WTC11 (cell line): ENCODE measurements around the gene CDRT4. TPM values are rescaled to one million over a fixed set of nuclear protein-coding genes. Genes with fewer than 3 reads are reported as not detected.

Experiments
- ATAC-seq: fragments of 200-7000 bp; cut with Tn5 transposase; 2 replicates; pipeline ENCODE4 v1.10.0; 2021; ENCODE audit warnings: mild to moderate bottlenecking, moderate library complexity
- CTCF ChIA-PET: fragments of 300-600 bp; sonication (Branson Sonifier 250); formaldehyde crosslinking; loops from one replicate; lab custom pipeline; 2021; ENCODE audit warnings: antibody characterized with exemption; lab: Charles Lee
- POLR2A ChIA-PET: fragments of 350-600 bp; sonication (Branson Sonifier 250); formaldehyde crosslinking; loops from one replicate; lab custom pipeline; 2021; ENCODE audit warnings: antibody characterized with exemption; lab: Charles Lee
- DNase-seq: peaks from one replicate; pipeline ENCODE4 v3.0.0; 2021; ENCODE audit warnings: low spot score
- H3K27ac Mint-ChIP-seq: 2 replicates; pipeline ENCODE4 v1.8.0; 2021; ENCODE audit warnings: mixed read lengths
- H3K27me3 Mint-ChIP-seq: 2 replicates; pipeline ENCODE4 v1.8.0; 2021; ENCODE audit warnings: low read depth, mild to moderate bottlenecking, moderate library complexity, mixed read lengths
- H3K36me3 Mint-ChIP-seq: 2 replicates; pipeline ENCODE4 v1.8.0; 2021; ENCODE audit warnings: mixed read lengths
- H3K4me1 Mint-ChIP-seq: 2 replicates; pipeline ENCODE4 v1.8.0; 2022; ENCODE audit warnings: mixed read lengths
- H3K4me3 Mint-ChIP-seq: 2 replicates; pipeline ENCODE4 v1.8.0; 2021; ENCODE audit warnings: mild to moderate bottlenecking, moderate library complexity, mixed read lengths
- H3K9me3 Mint-ChIP-seq: 2 replicates; pipeline ENCODE4 v1.8.0; 2021; ENCODE audit warnings: mixed read lengths
- CBFB ChIP-seq: sonication (generic); formaldehyde crosslinking; IDR thresholded peaks from 2 replicates; pipeline ENCODE4 v1.8.1; 2022; ENCODE audit warnings: mild to moderate bottlenecking, low read depth, missing genetic modification reagents
- ELF4 ChIP-seq: sonication (generic); formaldehyde crosslinking; IDR thresholded peaks from 2 replicates; pipeline ENCODE4 v1.8.1; 2022; ENCODE audit warnings: low read depth, mild to moderate bottlenecking, moderate library complexity, missing genetic modification reagents
- GABPB1 ChIP-seq: sonication (generic); formaldehyde crosslinking; IDR thresholded peaks from 2 replicates; pipeline ENCODE4 v1.8.1; 2023; ENCODE audit warnings: mild to moderate bottlenecking, missing genetic modification reagents
- GRHL2 ChIP-seq: fragments of 250-450 bp; sonication (Bioruptor Pico); IDR thresholded peaks from 2 replicates; pipeline ENCODE4 v1.8.0; 2022; ENCODE audit warnings: mild to moderate bottlenecking, moderate library complexity; ENCODE audit not compliant: insufficient replicate concordance, severe bottlenecking
- GTF2I ChIP-seq: fragments of 250-450 bp; sonication (Bioruptor Pico); conservative IDR thresholded peaks from 2 replicates; pipeline ENCODE4 v1.4.0; 2021; ENCODE audit warnings: mild to moderate bottlenecking
- JUN ChIP-seq: sonication (generic); formaldehyde crosslinking; IDR thresholded peaks from 2 replicates; pipeline ENCODE4 v1.8.0; 2023; ENCODE audit warnings: mild to moderate bottlenecking, missing genetic modification reagents
- KAT7 ChIP-seq: sonication (generic); formaldehyde crosslinking; IDR thresholded peaks from 2 replicates; pipeline ENCODE4 v1.8.1; 2023; ENCODE audit warnings: missing genetic modification reagents, mild to moderate bottlenecking, borderline replicate concordance
- NFATC4 ChIP-seq: fragments of 250-450 bp; sonication (Bioruptor Pico); IDR thresholded peaks from 2 replicates; pipeline ENCODE4 v1.9.0; 2021; ENCODE audit warnings: mild to moderate bottlenecking
- NFE2L1 ChIP-seq: sonication (generic); formaldehyde crosslinking; IDR thresholded peaks from 2 replicates; pipeline ENCODE4 v1.8.1; 2023; ENCODE audit warnings: missing genetic modification reagents
- NFYB ChIP-seq: sonication (generic); formaldehyde crosslinking; conservative IDR thresholded peaks from 2 replicates; pipeline ENCODE4 v1.8.0; 2022; ENCODE audit warnings: low read depth, missing genetic modification reagents
- NR1H2 ChIP-seq: sonication (generic); formaldehyde crosslinking; IDR thresholded peaks from 2 replicates; pipeline ENCODE4 v1.9.0; 2021; ENCODE audit warnings: mild to moderate bottlenecking, moderate library complexity, missing genetic modification reagents
- NR2C2 ChIP-seq: sonication (generic); formaldehyde crosslinking; IDR thresholded peaks from 2 replicates; pipeline ENCODE4 v1.8.0; 2022; ENCODE audit warnings: mild to moderate bottlenecking, missing genetic modification reagents
- NR3C1 ChIP-seq: sonication (generic); formaldehyde crosslinking; conservative IDR thresholded peaks from 2 replicates; pipeline ENCODE4 v1.8.1; 2023; ENCODE audit warnings: low read depth, mild to moderate bottlenecking, missing genetic modification reagents
- RORB ChIP-seq: fragments of 250-450 bp; sonication (Bioruptor Pico); IDR thresholded peaks from 2 replicates; pipeline ENCODE4 v1.9.0; 2021; ENCODE audit warnings: mild to moderate bottlenecking
- SMAD3 ChIP-seq: sonication (generic); formaldehyde crosslinking; IDR thresholded peaks from 2 replicates; pipeline ENCODE4 v1.8.0; 2022; ENCODE audit warnings: missing genetic modification reagents, mild to moderate bottlenecking, borderline replicate concordance
- TP53 ChIP-seq: sonication (generic); formaldehyde crosslinking; IDR thresholded peaks from 2 replicates; pipeline ENCODE4 v1.8.1; 2023; ENCODE audit warnings: mild to moderate bottlenecking, missing genetic modification reagents
- ZNF138 ChIP-seq: sonication (generic); formaldehyde crosslinking; conservative IDR thresholded peaks from 2 replicates; pipeline ENCODE4 v1.8.1; 2022; ENCODE audit warnings: mild to moderate bottlenecking, moderate library complexity, missing genetic modification reagents
- ZNF232 ChIP-seq: sonication (generic); formaldehyde crosslinking; IDR thresholded peaks from 2 replicates; pipeline ENCODE4 v1.8.0; 2022; ENCODE audit warnings: mild to moderate bottlenecking, missing genetic modification reagents
- ZNF396 ChIP-seq: fragments of 250-450 bp; sonication (Bioruptor Pico); IDR thresholded peaks from 2 replicates; pipeline ENCODE4 v1.8.0; 2021; ENCODE audit warnings: mild to moderate bottlenecking, moderate library complexity, borderline replicate concordance
- ZNF423 ChIP-seq: fragments of 250-450 bp; sonication (Bioruptor Pico); IDR thresholded peaks from 2 replicates; pipeline ENCODE4 v2.1.2; 2022; ENCODE audit warnings: mild to moderate bottlenecking, moderate library complexity
- ZNF671 ChIP-seq: fragments of 250-450 bp; sonication (Bioruptor Pico); IDR thresholded peaks from 2 replicates; pipeline ENCODE4 v1.8.0; 2021; ENCODE audit warnings: mild to moderate bottlenecking
- total RNA-seq: library from RNA; stranded (reverse); gene quantifications from 3 replicates; pipeline ENCODE4 v1.2.3, GENCODE V29; 2021
- TF ChIP-seq, protein P1 (sequence below): sonication (generic); formaldehyde crosslinking; IDR thresholded peaks from 2 replicates; pipeline ENCODE4 v1.8.1; 2023; ENCODE audit warnings: mild to moderate bottlenecking, missing genetic modification reagents
- TF ChIP-seq, protein P2 (sequence below): fragments of 250-450 bp; sonication (Bioruptor Pico); IDR thresholded peaks from 2 replicates; pipeline ENCODE4 v2.1.2; 2022; ENCODE audit warnings: mild to moderate bottlenecking, moderate library complexity
- TF ChIP-seq, protein P3 (sequence below): sonication (generic); formaldehyde crosslinking; IDR thresholded peaks from 2 replicates; pipeline ENCODE4 v1.8.1; 2023; ENCODE audit warnings: mild to moderate bottlenecking, moderate library complexity, missing genetic modification reagents
- TF ChIP-seq, protein P4 (sequence below): sonication (generic); formaldehyde crosslinking; IDR thresholded peaks from 2 replicates; pipeline ENCODE4 v1.8.1; 2022; ENCODE audit warnings: missing genetic modification reagents, borderline replicate concordance
- TF ChIP-seq, protein P5 (sequence below): fragments of 250-450 bp; sonication (Bioruptor Pico); IDR thresholded peaks from 2 replicates; pipeline ENCODE4 v1.9.0; 2021; ENCODE audit warnings: mild to moderate bottlenecking, borderline replicate concordance

The CDRT4 gene
- total RNA-seq, 1 experiment from 2014 or later: 4.9 TPM

DNA sequence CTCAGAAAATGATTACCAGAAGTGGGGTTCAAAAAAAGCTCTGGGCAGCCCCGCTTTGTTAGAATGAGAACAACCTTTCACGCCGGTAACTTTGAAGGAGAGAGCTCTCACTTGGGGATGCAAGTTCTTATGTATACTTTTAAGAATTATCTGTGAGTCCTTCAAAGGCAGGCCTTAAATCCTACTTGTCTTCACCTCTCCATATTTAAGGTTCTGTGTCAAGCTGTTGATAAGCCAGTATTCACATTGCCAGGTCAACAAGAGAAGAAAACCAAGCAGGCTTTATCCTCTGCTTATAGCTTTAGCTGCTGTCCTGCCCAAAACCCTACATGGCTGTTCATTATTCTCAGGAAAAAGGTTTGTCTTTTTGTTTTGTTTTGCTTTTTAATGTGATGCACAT is 42.9 kb downstream of the CDRT4 start:
- Mint-ChIP-seq H3K27ac (no peak overlapping the region), H3K27me3 (peaks cover 3% of the 10 kb centered on the region), H3K9me3 (peaks cover 15% of the 10 kb centered on the region; the same call in 1 of the 2 replicates), H3K4me1 (0 out of 2 replicates have a peak, but pooled peaks cover 3% of the 10 kb centered on the region), H3K4me3 (no peak overlapping the region), H3K36me3 (peaks cover 5% of the 10 kb centered on the region; the same call in 1 of the 2 replicates)
- ATAC-seq (no peak), DNase-seq (no peak)
- no peak for TF ChIP-seq ZNF671 (CRISPR knock-in tag)
- TF ChIP-seq RORB: no peak
- TF ChIP-seq ZNF232 (CRISPR knock-in tag): no peak
- TF ChIP-seq, protein P1, sequence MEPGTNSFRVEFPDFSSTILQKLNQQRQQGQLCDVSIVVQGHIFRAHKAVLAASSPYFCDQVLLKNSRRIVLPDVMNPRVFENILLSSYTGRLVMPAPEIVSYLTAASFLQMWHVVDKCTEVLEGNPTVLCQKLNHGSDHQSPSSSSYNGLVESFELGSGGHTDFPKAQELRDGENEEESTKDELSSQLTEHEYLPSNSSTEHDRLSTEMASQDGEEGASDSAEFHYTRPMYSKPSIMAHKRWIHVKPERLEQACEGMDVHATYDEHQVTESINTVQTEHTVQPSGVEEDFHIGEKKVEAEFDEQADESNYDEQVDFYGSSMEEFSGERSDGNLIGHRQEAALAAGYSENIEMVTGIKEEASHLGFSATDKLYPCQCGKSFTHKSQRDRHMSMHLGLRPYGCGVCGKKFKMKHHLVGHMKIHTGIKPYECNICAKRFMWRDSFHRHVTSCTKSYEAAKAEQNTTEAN (CRISPR knock-in tag): no peak
- TF ChIP-seq ZNF396 (CRISPR knock-in tag): no peak
- TF ChIP-seq GTF2I (CRISPR knock-in tag): no peak
- TF ChIP-seq ZNF138 (CRISPR knock-in tag): no peak
- no peak for TF ChIP-seq NR2C2 (CRISPR knock-in tag)
- TF ChIP-seq NFE2L1 (CRISPR knock-in tag): no peak
- TF ChIP-seq, protein P2, sequence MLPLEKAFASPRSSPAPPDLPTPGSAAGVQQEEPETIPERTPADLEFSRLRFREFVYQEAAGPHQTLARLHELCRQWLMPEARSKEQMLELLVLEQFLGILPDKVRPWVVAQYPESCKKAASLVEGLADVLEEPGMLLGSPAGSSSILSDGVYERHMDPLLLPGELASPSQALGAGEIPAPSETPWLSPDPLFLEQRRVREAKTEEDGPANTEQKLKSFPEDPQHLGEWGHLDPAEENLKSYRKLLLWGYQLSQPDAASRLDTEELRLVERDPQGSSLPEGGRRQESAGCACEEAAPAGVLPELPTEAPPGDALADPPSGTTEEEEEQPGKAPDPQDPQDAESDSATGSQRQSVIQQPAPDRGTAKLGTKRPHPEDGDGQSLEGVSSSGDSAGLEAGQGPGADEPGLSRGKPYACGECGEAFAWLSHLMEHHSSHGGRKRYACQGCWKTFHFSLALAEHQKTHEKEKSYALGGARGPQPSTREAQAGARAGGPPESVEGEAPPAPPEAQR: no peak
- no peak for TF ChIP-seq TP53 (CRISPR knock-in tag)
- TF ChIP-seq NFATC4 (CRISPR knock-in tag): no peak
- no peak for TF ChIP-seq KAT7
- no peak for TF ChIP-seq ELF4 (CRISPR knock-in tag)
- no peak for TF ChIP-seq NR3C1 (CRISPR knock-in tag)
- TF ChIP-seq GABPB1 (CRISPR knock-in tag): no peak
- no peak for TF ChIP-seq NR1H2 (CRISPR knock-in tag)
- TF ChIP-seq, protein P3, sequence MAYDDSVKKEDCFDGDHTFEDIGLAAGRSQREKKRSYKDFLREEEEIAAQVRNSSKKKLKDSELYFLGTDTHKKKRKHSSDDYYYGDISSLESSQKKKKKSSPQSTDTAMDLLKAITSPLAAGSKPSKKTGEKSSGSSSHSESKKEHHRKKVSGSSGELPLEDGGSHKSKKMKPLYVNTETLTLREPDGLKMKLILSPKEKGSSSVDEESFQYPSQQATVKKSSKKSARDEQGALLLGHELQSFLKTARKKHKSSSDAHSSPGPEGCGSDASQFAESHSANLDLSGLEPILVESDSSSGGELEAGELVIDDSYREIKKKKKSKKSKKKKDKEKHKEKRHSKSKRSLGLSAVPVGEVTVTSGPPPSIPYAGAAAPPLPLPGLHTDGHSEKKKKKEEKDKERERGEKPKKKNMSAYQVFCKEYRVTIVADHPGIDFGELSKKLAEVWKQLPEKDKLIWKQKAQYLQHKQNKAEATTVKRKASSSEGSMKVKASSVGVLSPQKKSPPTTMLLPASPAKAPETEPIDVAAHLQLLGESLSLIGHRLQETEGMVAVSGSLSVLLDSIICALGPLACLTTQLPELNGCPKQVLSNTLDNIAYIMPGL: no peak
- TF ChIP-seq GRHL2: no peak
- TF ChIP-seq, protein P4, sequence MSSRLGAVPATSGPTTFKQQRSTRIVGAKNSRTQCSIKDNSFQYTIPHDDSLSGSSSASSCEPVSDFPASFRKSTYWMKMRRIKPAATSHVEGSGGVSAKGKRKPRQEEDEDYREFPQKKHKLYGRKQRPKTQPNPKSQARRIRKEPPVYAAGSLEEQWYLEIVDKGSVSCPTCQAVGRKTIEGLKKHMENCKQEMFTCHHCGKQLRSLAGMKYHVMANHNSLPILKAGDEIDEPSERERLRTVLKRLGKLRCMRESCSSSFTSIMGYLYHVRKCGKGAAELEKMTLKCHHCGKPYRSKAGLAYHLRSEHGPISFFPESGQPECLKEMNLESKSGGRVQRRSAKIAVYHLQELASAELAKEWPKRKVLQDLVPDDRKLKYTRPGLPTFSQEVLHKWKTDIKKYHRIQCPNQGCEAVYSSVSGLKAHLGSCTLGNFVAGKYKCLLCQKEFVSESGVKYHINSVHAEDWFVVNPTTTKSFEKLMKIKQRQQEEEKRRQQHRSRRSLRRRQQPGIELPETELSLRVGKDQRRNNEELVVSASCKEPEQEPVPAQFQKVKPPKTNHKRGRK (CRISPR knock-in tag): no peak
- POLR2A ChIA-PET: no interaction called here
- CTCF ChIA-PET: interaction anchor here (1.1 kb wide), 1 partner anchor 12 kb away, joined by 3 read pairs; no protein-coding TSS in a partner anchor

DNA sequence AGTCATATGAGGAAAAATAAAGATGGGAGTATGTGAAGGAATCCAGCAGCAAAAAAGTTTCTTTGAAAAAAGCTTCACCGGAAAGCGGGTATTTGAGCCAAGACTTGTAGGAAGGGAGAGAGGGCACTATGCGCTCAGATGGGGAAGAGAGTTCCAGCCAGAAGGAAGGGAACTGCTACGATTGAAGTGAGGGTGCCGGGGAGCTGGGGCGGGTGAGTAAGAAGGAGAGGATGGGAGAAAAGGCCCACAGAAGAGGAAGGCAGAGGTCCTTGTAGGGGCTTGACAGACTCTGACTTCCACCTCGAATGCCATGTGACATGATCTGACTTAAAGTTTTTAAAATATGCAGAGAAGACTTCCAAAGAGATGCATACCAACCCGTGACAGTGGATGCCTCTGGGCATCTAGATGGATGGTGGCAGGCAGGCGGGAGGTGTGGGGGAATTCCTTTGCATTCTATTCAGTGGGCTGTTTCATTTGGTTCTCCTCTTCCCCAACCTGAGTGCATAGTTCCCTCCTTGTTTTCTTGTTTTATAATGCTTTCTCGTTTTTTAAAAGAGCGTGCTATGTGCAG is 44.9 kb downstream of the CDRT4 start:
- CTCF ChIA-PET: interaction anchor here (1.1 to 1.5 kb wide), 2 partner anchors 81 to 174 kb away, joined by 3 to 4 read pairs; no protein-coding TSS in a partner anchor
- TF ChIP-seq CBFB (CRISPR knock-in tag): no peak
- no peak for TF ChIP-seq ZNF138 (CRISPR knock-in tag)
- no peak for TF ChIP-seq SMAD3 (CRISPR knock-in tag)
- TF ChIP-seq, protein P5, sequence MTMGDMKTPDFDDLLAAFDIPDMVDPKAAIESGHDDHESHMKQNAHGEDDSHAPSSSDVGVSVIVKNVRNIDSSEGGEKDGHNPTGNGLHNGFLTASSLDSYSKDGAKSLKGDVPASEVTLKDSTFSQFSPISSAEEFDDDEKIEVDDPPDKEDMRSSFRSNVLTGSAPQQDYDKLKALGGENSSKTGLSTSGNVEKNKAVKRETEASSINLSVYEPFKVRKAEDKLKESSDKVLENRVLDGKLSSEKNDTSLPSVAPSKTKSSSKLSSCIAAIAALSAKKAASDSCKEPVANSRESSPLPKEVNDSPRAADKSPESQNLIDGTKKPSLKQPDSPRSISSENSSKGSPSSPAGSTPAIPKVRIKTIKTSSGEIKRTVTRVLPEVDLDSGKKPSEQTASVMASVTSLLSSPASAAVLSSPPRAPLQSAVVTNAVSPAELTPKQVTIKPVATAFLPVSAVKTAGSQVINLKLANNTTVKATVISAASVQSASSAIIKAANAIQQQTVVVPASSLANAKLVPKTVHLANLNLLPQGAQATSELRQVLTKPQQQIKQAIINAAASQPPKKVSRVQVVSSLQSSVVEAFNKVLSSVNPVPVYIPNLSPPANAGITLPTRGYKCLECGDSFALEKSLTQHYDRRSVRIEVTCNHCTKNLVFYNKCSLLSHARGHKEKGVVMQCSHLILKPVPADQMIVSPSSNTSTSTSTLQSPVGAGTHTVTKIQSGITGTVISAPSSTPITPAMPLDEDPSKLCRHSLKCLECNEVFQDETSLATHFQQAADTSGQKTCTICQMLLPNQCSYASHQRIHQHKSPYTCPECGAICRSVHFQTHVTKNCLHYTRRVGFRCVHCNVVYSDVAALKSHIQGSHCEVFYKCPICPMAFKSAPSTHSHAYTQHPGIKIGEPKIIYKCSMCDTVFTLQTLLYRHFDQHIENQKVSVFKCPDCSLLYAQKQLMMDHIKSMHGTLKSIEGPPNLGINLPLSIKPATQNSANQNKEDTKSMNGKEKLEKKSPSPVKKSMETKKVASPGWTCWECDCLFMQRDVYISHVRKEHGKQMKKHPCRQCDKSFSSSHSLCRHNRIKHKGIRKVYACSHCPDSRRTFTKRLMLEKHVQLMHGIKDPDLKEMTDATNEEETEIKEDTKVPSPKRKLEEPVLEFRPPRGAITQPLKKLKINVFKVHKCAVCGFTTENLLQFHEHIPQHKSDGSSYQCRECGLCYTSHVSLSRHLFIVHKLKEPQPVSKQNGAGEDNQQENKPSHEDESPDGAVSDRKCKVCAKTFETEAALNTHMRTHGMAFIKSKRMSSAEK (CRISPR knock-in tag): no peak
- TF ChIP-seq NFYB (CRISPR knock-in tag): no peak
- no peak for TF ChIP-seq JUN (CRISPR knock-in tag)
- TF ChIP-seq ZNF423: no peak

More for the DNA sequence above, 44.9 kb downstream of the CDRT4 start:
- 0 out of 2 replicates have a peak, but pooled peaks cover 10% of the 10 kb centered on the region for H3K9me3 Mint-ChIP-seq
- H3K4me3 Mint-ChIP-seq: no peak overlapping the region
- ATAC-seq: no peak
- no peak overlapping the region; the same call in 1 of the 2 replicates for H3K27ac Mint-ChIP-seq
- POLR2A ChIA-PET: no interaction called here
- H3K27me3 Mint-ChIP-seq: no peaks in the 10 kb centered on the region; the same call in 1 of the 2 replicates
- no peaks in the 10 kb centered on the region for H3K36me3 Mint-ChIP-seq
- DNase-seq: no peak
- H3K4me1 Mint-ChIP-seq: 0 out of 2 replicates have a peak, but pooled peaks cover 3% of the 10 kb centered on the region
